CD8-positive, alpha-beta memory T cell (primary cell): ENCODE measurements around the gene ERVV-1. TPM values are rescaled to one million over a fixed set of nuclear protein-coding genes. Genes with fewer than 3 reads are reported as not detected.

Source experiments
- CTCF ChIA-PET: fragments of 350-600 bp; sonication (Branson Sonifier 250); formaldehyde crosslinking; loops from one replicate; lab custom pipeline; 2021; ENCODE audit warnings: antibody characterized with exemption; lab: Charles Lee
- POLR2A ChIA-PET: fragments of 350-600 bp; sonication (Branson Sonifier 250); formaldehyde crosslinking; loops from one replicate; lab custom pipeline; 2021; ENCODE audit warnings: antibody characterized with exemption; lab: Charles Lee
- DNase-seq, 5 donors: peaks; one replicate each; pipeline versions ENCODE4 v3.0.0 to v3.0.0-alpha.2; 2020 to 2022; ENCODE audit warnings: mixed read lengths in 1 of 5
- H3K27ac ChIP-seq: one replicate; pipeline ENCODE4 v1.7.0; 2013; ENCODE audit warnings: low read depth, mild to moderate bottlenecking, low read length, moderate library complexity
- H3K27me3 ChIP-seq: 2 replicates; pipeline ENCODE4 v1.7.0; 2013; ENCODE audit warnings: low read length, mild to moderate bottlenecking; ENCODE audit not compliant: insufficient read depth, poor library complexity, severe bottlenecking
- H3K36me3 ChIP-seq: 2 replicates; pipeline ENCODE4 v1.7.0; 2013; ENCODE audit warnings: mild to moderate bottlenecking, low read length, moderate library complexity; ENCODE audit not compliant: insufficient read depth
- H3K4me1 ChIP-seq: 2 replicates; pipeline ENCODE4 v1.7.0; 2013; ENCODE audit warnings: mild to moderate bottlenecking, low read length, moderate library complexity; ENCODE audit not compliant: insufficient read depth
- H3K4me3 ChIP-seq: 2 replicates; pipeline ENCODE4 v1.7.0; 2013; ENCODE audit warnings: mild to moderate bottlenecking, low read length
- H3K9me3 ChIP-seq: 2 replicates; pipeline ENCODE4 v1.7.0; 2013; ENCODE audit warnings: mild to moderate bottlenecking, low read length
- H3K27ac Mint-ChIP-seq, 8 donors: one replicate each; pipeline ENCODE4 v1.8.0; 2020 to 2021; ENCODE audit warnings: mixed read lengths in 8 of 8, mild to moderate bottlenecking in 6 of 8, inconsistent platforms in 3 of 8, moderate library complexity in 3 of 8
- H3K27me3 Mint-ChIP-seq, 2 donors: one replicate each; pipeline ENCODE4 v1.8.0; 2020 to 2021; ENCODE audit warnings: mixed read lengths in 2 of 2, mild to moderate bottlenecking in 1 of 2, moderate library complexity in 1 of 2
- H3K36me3 Mint-ChIP-seq, 3 donors: one replicate each; pipeline ENCODE4 v1.8.0; 2020 to 2021; ENCODE audit warnings: mixed read lengths in 3 of 3, inconsistent platforms in 1 of 3, mild to moderate bottlenecking in 1 of 3
- H3K4me1 Mint-ChIP-seq, 3 donors: one replicate each; pipeline ENCODE4 v1.8.0; 2020 to 2021; ENCODE audit warnings: mixed read lengths in 3 of 3, inconsistent platforms in 1 of 3, mild to moderate bottlenecking in 1 of 3
- H3K4me3 Mint-ChIP-seq, 7 donors: one replicate each; pipeline ENCODE4 v1.8.0; 2020 to 2021; ENCODE audit warnings: mixed read lengths in 7 of 7, mild to moderate bottlenecking in 6 of 7, moderate library complexity in 4 of 7, inconsistent platforms in 2 of 7
- H3K9me3 Mint-ChIP-seq, 5 donors: one replicate each; pipeline ENCODE4 v1.8.0; 2020 to 2022; ENCODE audit warnings: mixed read lengths in 5 of 5, mild to moderate bottlenecking in 3 of 5, moderate library complexity in 2 of 5, inconsistent platforms in 1 of 5
- polyA plus RNA-seq: library from polyadenylated mRNA; unstranded; fragments of 300-500 nt; fragmentation: Illumina TruSeq; gene quantifications from one replicate; pipeline ENCODE4 v1.2.3, GENCODE V29; 2021
- total RNA-seq, 2 experiments: library from RNA; stranded (reverse); gene quantifications; one replicate each; pipeline ENCODE4 v1.2.3, GENCODE V29; 2021

ERVV-1 gene
- total and polyA plus RNA-seq, 3 experiments from 2014 or later = not detected

DNA sequence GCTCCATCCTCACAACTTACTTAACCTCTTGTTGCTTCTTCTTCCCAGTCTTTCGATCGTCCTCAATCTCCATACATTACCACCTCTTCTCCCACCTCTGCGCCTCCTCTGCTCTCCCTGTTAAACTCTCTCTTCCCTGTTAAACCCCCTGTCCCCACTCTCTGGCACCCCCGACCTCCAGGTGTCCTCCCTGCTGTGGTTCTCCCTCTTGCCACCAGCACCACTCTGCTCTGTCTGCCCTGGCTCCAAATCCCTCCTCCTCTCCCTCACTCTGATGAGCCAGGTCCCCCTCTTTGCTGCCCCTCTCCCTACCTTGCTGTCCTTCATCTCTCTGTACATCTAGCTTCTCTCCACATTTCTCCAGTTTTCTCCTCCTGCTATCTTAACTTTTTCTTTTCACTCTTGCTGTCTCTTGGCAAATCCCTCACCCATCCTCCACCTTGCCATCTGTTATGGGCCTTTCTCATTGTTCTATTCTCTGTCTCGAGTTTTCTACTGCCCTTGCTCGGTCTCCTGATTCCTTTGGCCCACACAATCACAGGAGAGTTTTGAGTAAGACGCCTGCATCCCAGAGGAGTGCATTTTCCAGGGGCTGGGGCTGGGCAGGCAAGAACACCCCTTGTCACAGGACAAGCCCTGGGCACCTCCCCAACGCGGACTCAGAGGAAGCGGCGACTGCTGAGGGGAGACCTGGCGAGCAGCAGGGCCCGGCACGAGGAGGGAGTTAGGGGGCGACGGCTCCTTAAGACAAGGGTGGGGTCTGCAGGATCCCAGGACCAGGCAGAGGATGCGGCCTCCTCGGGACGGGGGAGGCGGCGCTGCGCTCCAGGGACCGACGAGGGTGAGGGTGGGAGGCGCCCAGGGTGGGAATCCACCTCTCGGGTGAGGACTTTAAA lies 21.4 kb upstream of the ERVV-1 start:
- H3K4me3 ChIP-seq = peak overlapping the region; percentile 49
- H3K4me1 ChIP-seq = no peaks in the 10 kb centered on the region
- POLR2A ChIA-PET = no interaction called here
- peak overlapping the region; percentile 77 to 91 (median 85) for H3K4me3 Mint-ChIP-seq
- no peaks in the 10 kb centered on the region for H3K27me3 ChIP-seq
- H3K27ac ChIP-seq = peak overlapping the region; percentile 20
- H3K9me3 Mint-ChIP-seq = peaks cover 0 to 20% (median 9%) of the 10 kb centered on the region in 5 donors
- peaks cover 3 to 19% (median 19%) of the 10 kb centered on the region in 3 donors for H3K36me3 Mint-ChIP-seq
- peak overlapping the region; percentile 1 to 90 (median 34) for H3K27ac Mint-ChIP-seq
- no peaks in the 10 kb centered on the region for H3K27me3 Mint-ChIP-seq
- peaks cover 16 to 24% (median 24%) of the 10 kb centered on the region in 3 donors for H3K4me1 Mint-ChIP-seq
- DNase-seq = peak in 1 of 5 donors; percentile 4
- H3K9me3 ChIP-seq = no peaks in the 10 kb centered on the region
- no peaks in the 10 kb centered on the region for H3K36me3 ChIP-seq
- CTCF ChIA-PET = interaction anchor here (0.7 to 0.9 kb wide), 2 partner anchors 16 to 218 kb away, joined by 3 read pairs; no protein-coding TSS in a partner anchor

DNA sequence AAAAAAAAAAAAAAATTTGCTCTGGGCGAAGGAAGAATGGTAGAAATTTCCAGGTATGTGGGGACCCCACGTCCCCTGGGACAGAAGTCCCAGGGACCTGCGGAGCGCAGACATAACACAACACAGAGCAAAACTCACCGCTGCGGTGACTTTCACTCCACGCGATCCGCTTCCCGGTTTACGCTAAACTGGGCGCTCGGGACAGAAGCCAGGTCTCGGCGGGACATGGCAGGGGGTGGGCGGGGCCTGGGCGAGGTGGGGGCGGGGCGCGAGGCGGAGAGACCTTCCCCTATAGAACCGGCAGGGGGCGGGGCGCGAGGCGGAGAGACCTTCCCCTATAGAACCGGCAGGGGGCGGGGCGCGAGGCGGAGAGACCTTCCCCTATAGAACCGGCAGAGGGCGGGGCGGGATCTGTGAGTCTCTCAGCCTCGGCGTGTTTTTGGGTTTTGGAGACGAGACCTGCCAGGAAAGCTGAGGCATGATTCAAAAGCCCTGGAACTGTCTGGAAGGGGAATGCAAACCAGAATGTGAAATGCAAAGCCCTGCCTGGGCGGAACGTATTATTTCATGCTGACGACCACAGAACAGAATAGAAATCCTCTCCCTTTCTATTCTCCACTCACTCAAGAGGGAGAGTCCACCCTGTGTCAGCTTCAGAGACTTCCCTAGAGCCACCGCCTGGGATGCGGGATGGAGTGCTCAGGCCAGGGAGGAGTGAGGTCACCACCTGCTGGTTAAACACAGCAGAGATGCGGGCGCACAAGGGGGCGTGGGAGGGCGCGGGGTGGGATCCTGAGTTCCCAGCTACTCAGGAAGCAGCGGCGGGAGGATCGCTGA lies 20.2 kb upstream of the ERVV-1 start:
- Mint-ChIP-seq H3K36me3 (peaks cover 0 to 12% (median 11%) of the 10 kb centered on the region in 3 donors), H3K27me3 (peaks cover 4 to 6% of the 10 kb centered on the region in 2 donors), H3K4me3 (peak overlapping the region; percentile 77 to 91 (median 87)), H3K4me1 (peaks cover 16 to 24% (median 24%) of the 10 kb centered on the region in 3 donors), H3K9me3 (peaks cover 0 to 18% (median 6%) of the 10 kb centered on the region in 5 donors), H3K27ac (peak overlapping the region in 3 of 8 donors; percentile 29 to 90 (median 84))
- Histone ChIP-seq H3K9me3 (no peaks in the 10 kb centered on the region), H3K36me3 (no peaks in the 10 kb centered on the region), H3K4me3 (peak overlapping the region; percentile 60), H3K27me3 (no peaks in the 10 kb centered on the region), H3K4me1 (no peaks in the 10 kb centered on the region), H3K27ac (peak overlapping the region; percentile 20)
- CTCF ChIA-PET = interaction anchor here (0.7 to 1.3 kb wide), 3 partner anchors 17 to 216 kb away, joined by 3 to 4 read pairs (median 3); partner anchors contain the start of gene ZNF816
- peak; percentile 70 to 89 (median 79) for DNase-seq
- POLR2A ChIA-PET = no interaction called here

- peaks cover 4 to 14% of the 10 kb centered on the region in 2 donors for H3K27me3 Mint-ChIP-seq
- no peak overlapping the region for H3K27ac Mint-ChIP-seq
- peaks cover 16 to 24% (median 24%) of the 10 kb centered on the region in 3 donors for H3K4me1 Mint-ChIP-seq
- no peak overlapping the region for H3K27ac ChIP-seq
- peaks cover 0 to 4% (median 0%) of the 10 kb centered on the region in 3 donors for H3K36me3 Mint-ChIP-seq
- POLR2A ChIA-PET = no interaction called here
- no peak overlapping the region for H3K4me3 ChIP-seq
- H3K27me3 ChIP-seq = no peaks in the 10 kb centered on the region
- CTCF ChIA-PET = interaction anchor here (1.4 kb wide), 1 partner anchor 25 kb away, joined by 3 read pairs; no protein-coding TSS in a partner anchor
- H3K36me3 ChIP-seq = no peaks in the 10 kb centered on the region
- H3K9me3 Mint-ChIP-seq = peaks cover 0 to 21% (median 3%) of the 10 kb centered on the region in 5 donors
- DNase-seq = no peak
- no peaks in the 10 kb centered on the region for H3K4me1 ChIP-seq
- H3K9me3 ChIP-seq = no peaks in the 10 kb centered on the region
- peak overlapping the region in 2 of 7 donors; percentile 20 to 59 for H3K4me3 Mint-ChIP-seq
These were observed 18.0 kb upstream of the ERVV-1 start for GRCh38 chr19:52995711-52996110.

DNA sequence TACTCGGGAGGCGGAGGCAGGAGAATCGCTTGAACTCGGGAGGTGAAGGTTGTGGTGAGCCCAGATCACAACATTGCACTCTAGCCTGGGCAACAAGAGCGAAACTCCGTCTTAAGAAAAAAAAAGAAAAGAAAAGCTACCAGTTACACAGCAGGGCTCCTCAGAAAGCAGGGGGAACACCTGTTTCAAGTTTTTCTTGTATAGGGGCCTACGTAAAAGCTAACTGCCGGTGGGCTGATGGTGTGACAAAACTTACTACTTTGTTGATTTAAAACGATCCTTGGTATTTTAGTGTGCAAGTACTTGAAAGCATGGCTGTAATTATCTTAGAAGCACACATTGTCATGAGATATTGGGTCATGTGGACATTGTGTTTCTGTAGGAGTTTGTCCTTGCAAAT lies 15.7 kb upstream of the ERVV-1 start:
- no peaks in the 10 kb centered on the region for H3K4me1 ChIP-seq
- ChIA-PET POLR2A (no interaction called here), CTCF (no interaction called here)
- H3K27me3 ChIP-seq = no peaks in the 10 kb centered on the region
- DNase-seq = no peak
- H3K9me3 ChIP-seq = no peaks in the 10 kb centered on the region
- H3K27me3 Mint-ChIP-seq = peaks cover 4 to 14% of the 10 kb centered on the region in 2 donors
- peaks cover 0 to 4% (median 0%) of the 10 kb centered on the region in 3 donors for H3K36me3 Mint-ChIP-seq
- peaks cover 7 to 11% (median 11%) of the 10 kb centered on the region in 3 donors for H3K4me1 Mint-ChIP-seq
- H3K27ac ChIP-seq = no peak overlapping the region
- no peak overlapping the region for H3K27ac Mint-ChIP-seq
- no peak overlapping the region for H3K4me3 Mint-ChIP-seq
- H3K4me3 ChIP-seq = no peak overlapping the region
- H3K36me3 ChIP-seq = no peaks in the 10 kb centered on the region
- H3K9me3 Mint-ChIP-seq = peaks cover 0 to 15% (median 1%) of the 10 kb centered on the region in 5 donors

DNA sequence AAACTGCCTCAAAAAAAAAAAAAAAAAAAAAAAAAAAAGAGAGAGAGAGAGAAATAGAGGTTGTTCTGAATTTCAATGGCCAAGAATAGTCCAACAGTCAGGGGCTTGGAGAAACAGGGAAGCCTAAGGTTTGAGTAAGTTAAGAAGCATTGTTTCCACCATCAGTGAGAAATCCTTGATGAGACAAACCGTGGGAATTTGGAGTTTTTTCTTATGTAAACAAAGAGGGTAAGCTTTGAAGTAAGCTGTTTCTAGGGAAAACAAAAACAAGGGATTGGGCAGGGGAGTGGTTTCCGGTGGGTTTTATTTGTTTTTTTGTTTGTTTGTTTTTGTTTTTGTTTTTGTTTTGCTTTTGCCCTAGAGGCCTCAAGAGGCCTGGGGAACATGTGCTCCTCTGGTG lies 11.2 kb upstream of the ERVV-1 start:
- H3K27me3 Mint-ChIP-seq = peaks cover 4 to 14% of the 10 kb centered on the region in 2 donors
- Histone ChIP-seq H3K4me1 (no peaks in the 10 kb centered on the region), H3K27ac (no peak overlapping the region), H3K36me3 (no peaks in the 10 kb centered on the region), H3K9me3 (no peaks in the 10 kb centered on the region), H3K4me3 (no peak overlapping the region), H3K27me3 (no peaks in the 10 kb centered on the region)
- POLR2A ChIA-PET = no interaction called here
- no peak overlapping the region for H3K27ac Mint-ChIP-seq
- H3K4me3 Mint-ChIP-seq = no peak overlapping the region
- peaks cover 0 to 14% (median 5%) of the 10 kb centered on the region in 5 donors for H3K9me3 Mint-ChIP-seq
- H3K36me3 Mint-ChIP-seq = peaks cover 0 to 4% (median 0%) of the 10 kb centered on the region in 3 donors
- H3K4me1 Mint-ChIP-seq = no peaks in the 10 kb centered on the region
- DNase-seq = no peak
- CTCF ChIA-PET = no interaction called here

- Mint-ChIP-seq H3K4me1 (no peaks in the 10 kb centered on the region), H3K4me3 (no peak overlapping the region), H3K36me3 (peaks cover 0 to 2% (median 0%) of the 10 kb centered on the region in 3 donors), H3K27me3 (peaks cover 2 to 5% of the 10 kb centered on the region in 2 donors), H3K9me3 (peaks cover 0 to 8% (median 4%) of the 10 kb centered on the region in 5 donors), H3K27ac (no peak overlapping the region)
- Histone ChIP-seq H3K27me3 (peaks cover 4% of the 10 kb centered on the region), H3K9me3 (no peaks in the 10 kb centered on the region), H3K27ac (no peak overlapping the region), H3K4me1 (no peaks in the 10 kb centered on the region), H3K4me3 (no peak overlapping the region), H3K36me3 (no peaks in the 10 kb centered on the region)
- POLR2A ChIA-PET = no interaction called here
- no peak for DNase-seq
- CTCF ChIA-PET = no interaction called here
These were observed 9.5 kb upstream of the ERVV-1 start for GRCh38 chr19:53004242-53004641.

- Mint-ChIP-seq H3K4me3 (no peak overlapping the region), H3K4me1 (no peaks in the 10 kb centered on the region), H3K36me3 (no peaks in the 10 kb centered on the region), H3K9me3 (peaks cover 0 to 9% (median 5%) of the 10 kb centered on the region in 5 donors), H3K27me3 (peaks cover 0 to 8% of the 10 kb centered on the region in 2 donors), H3K27ac (peak overlapping the region in 1 of 8 donors; percentile 43)
- Histone ChIP-seq H3K27me3 (peaks cover 4% of the 10 kb centered on the region), H3K27ac (no peak overlapping the region), H3K4me3 (no peak overlapping the region), H3K4me1 (no peaks in the 10 kb centered on the region), H3K36me3 (no peaks in the 10 kb centered on the region), H3K9me3 (no peaks in the 10 kb centered on the region)
- POLR2A ChIA-PET = no interaction called here
- CTCF ChIA-PET = no interaction called here
- DNase-seq = no peak
These were observed 6.5 kb upstream of the ERVV-1 start for GRCh38 chr19:53007200-53007599.
